NT2/D1 (cell line): ENCODE data around the gene TNS1.

ENCODE experiments used
- DNase-seq: peaks from one replicate; pipeline ENCODE4 v3.0.0-alpha.2; 2011; ENCODE audit warnings: low read depth, low spot score
- H3K27me3 ChIP-seq: 2 replicates; pipeline ENCODE4 v1.6.0; 2011; ENCODE audit warnings: mild to moderate bottlenecking; ENCODE audit not compliant: insufficient read length, insufficient read depth
- H3K36me3 ChIP-seq: 2 replicates; pipeline ENCODE4 v1.6.1; 2011; ENCODE audit warnings: mild to moderate bottlenecking, low read length, mixed read lengths; ENCODE audit not compliant: insufficient read depth, insufficient read length
- H3K4me1 ChIP-seq: 2 replicates; pipeline ENCODE4 v1.5.1; 2011; ENCODE audit not compliant: insufficient read depth, insufficient read length
- H3K4me3 ChIP-seq: 2 replicates; pipeline ENCODE4 v1.5.1; 2011; ENCODE audit warnings: low read depth; ENCODE audit not compliant: insufficient read length
- H3K9ac ChIP-seq: 2 replicates; pipeline ENCODE4 v1.6.0; 2011; ENCODE audit warnings: low read depth; ENCODE audit not compliant: insufficient read length
- H3K9me3 ChIP-seq: 2 replicates; pipeline ENCODE4 v1.5.1; 2011; ENCODE audit warnings: mild to moderate bottlenecking, low read length; ENCODE audit not compliant: insufficient read depth
- SUZ12 ChIP-seq: IDR thresholded peaks from 2 replicates; pipeline ENCODE4 v1.6.1; 2011; ENCODE audit not compliant: insufficient read length, insufficient read depth; ENCODE audit errors: extremely low read depth
- YY1 ChIP-seq: IDR thresholded peaks from 2 replicates; pipeline ENCODE4 v1.6.1; 2011; ENCODE audit not compliant: insufficient read length, insufficient read depth
- ZNF274 ChIP-seq: IDR thresholded peaks from 2 replicates; pipeline ENCODE4 v1.6.1; 2011; ENCODE audit warnings: mild to moderate bottlenecking, low read depth, low read length

Gene TNS1

DNA sequence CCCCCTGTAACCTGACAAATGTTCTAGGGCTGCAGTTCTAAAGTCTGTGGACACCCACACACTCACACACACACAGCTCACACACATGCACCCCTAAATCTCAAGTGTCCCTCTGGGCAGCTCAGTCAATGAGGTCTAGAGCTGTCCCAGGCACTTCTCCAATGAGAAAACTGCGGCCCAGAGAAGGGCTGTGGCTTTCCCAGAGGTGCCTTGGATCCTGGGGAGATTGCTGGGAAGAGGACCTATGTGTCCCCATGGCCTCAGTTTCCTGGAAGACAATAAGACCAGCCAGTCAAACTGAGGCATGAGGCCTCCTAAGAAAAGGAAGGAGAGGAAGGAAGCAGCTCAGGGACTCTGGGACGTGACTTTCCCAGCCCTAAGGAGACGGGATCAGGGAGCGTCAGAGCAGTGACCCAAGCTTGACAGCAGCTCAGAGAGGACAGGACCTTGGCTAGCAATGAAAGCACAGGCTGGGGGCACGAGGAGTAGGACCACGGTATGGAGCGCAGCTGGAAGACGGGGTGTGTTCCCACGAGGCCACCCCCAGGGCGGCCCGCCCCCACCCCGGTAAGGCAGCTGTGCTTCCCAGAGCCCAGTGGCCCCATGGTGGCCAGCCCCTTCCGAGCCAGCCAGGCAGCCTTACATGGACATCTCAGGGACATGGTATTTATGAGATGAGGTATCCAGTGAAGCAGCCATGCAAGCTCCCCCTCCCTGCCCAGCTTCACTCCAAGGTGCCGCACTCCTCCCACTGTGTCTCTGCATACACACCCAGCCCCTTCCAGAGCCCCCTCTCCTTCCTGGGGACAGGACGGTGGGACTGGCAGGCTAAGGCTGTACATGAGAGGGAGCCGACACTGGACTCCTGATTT, 46.0 kb downstream of the TNS1 start:
- peaks cover 14% of the 10 kb centered on the region for H3K36me3 ChIP-seq
- no peaks in the 10 kb centered on the region for H3K9me3 ChIP-seq
- no peak for TF ChIP-seq ZNF274
- no peak for TF ChIP-seq YY1
- no peak for TF ChIP-seq SUZ12
- peaks cover 15% of the 10 kb centered on the region for H3K4me1 ChIP-seq
- no peak overlapping the region for H3K9ac ChIP-seq
- no peak overlapping the region for H3K4me3 ChIP-seq
- H3K27me3 ChIP-seq, result no peaks in the 10 kb centered on the region
- no peak for DNase-seq

- no peak for DNase-seq
- Histone ChIP-seq H3K36me3 (peaks cover 14% of the 10 kb centered on the region), H3K27me3 (no peaks in the 10 kb centered on the region), H3K4me1 (peaks cover 19% of the 10 kb centered on the region), H3K4me3 (no peak overlapping the region), H3K9me3 (no peaks in the 10 kb centered on the region), H3K9ac (no peak overlapping the region)
- TF ChIP-seq ZNF274, result no peak
- no peak for TF ChIP-seq SUZ12
- TF ChIP-seq YY1, result no peak
Observed at GRCh38 chr2:217955881-217956493, 46.8 kb downstream of the TNS1 start.

GRCh38 chr2:217954971-217955740, 47.6 kb downstream of the TNS1 start:
- Histone ChIP-seq H3K9ac (no peak overlapping the region), H3K4me3 (no peak overlapping the region), H3K4me1 (peaks cover 17% of the 10 kb centered on the region), H3K36me3 (peaks cover 14% of the 10 kb centered on the region), H3K9me3 (no peaks in the 10 kb centered on the region), H3K27me3 (no peaks in the 10 kb centered on the region)
- TF ChIP-seq ZNF274, result no peak
- no peak for TF ChIP-seq YY1
- TF ChIP-seq SUZ12, result no peak
- no peak for DNase-seq

DNA sequence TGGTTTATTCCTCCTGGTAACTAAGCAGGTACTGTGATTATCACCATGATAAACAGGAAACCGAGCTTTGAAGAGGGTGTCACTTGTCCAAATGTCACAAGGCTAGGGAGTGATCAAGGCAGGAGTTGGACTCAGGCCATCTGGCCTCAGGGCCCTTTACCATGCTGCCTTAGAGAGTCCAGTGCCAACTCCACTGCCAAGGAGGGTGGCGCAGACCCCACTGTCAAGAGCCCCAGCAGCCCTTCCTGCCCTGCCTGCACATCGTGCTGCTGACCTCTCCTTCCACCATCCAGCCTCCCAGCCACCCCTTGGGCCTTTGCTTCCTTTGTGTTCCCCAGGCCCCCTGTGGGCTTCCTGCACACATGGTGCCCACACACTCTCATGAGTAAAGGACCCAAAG, 48.3 kb downstream of the TNS1 start:
- no peak overlapping the region for H3K4me3 ChIP-seq
- no peak for DNase-seq
- no peaks in the 10 kb centered on the region for H3K9me3 ChIP-seq
- peaks cover 14% of the 10 kb centered on the region for H3K36me3 ChIP-seq
- peaks cover 12% of the 10 kb centered on the region for H3K4me1 ChIP-seq
- TF ChIP-seq SUZ12, result no peak
- no peak for TF ChIP-seq ZNF274
- TF ChIP-seq YY1, result no peak
- no peaks in the 10 kb centered on the region for H3K27me3 ChIP-seq
- no peak overlapping the region for H3K9ac ChIP-seq

- H3K36me3 ChIP-seq, result peaks cover 14% of the 10 kb centered on the region
- DNase-seq, result no peak
- H3K4me1 ChIP-seq, result peaks cover 11% of the 10 kb centered on the region
Observed at GRCh38 chr2:217954051-217954450, 48.7 kb downstream of the TNS1 start.

DNA sequence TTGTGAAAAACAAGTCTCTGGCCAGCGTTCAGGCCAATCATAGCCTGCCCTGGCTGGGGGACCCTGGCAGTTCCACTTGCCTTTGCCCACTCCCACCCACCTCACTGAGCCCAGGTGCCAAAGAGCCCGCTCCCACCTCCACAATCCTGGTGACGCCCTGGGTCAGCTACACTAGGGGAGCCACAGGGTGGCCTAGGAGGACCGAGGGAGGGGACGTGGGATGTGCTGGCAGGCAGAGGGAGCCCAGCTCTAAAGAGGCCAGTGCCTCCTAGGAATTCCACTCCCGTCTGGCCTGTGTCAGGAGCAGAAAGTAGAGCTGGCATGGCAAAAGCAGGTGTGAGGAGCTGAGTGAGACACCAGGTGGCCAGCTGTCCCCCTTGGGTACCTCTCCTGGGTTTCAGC, 49.3 kb downstream of the TNS1 start:
- Histone ChIP-seq H3K9ac (no peak overlapping the region), H3K36me3 (peaks cover 10% of the 10 kb centered on the region), H3K4me3 (no peak overlapping the region), H3K9me3 (no peaks in the 10 kb centered on the region), H3K4me1 (peaks cover 14% of the 10 kb centered on the region), H3K27me3 (no peaks in the 10 kb centered on the region)
- TF ChIP-seq YY1, result no peak
- TF ChIP-seq SUZ12, result no peak
- no peak for TF ChIP-seq ZNF274
- no peak for DNase-seq

More at GRCh38 chr2:217954051-217954450, 48.7 kb downstream of the TNS1 start:
- Histone ChIP-seq H3K9me3 (no peaks in the 10 kb centered on the region), H3K27me3 (no peaks in the 10 kb centered on the region), H3K9ac (no peak overlapping the region), H3K4me3 (no peak overlapping the region)
- no peak for TF ChIP-seq ZNF274
- no peak for TF ChIP-seq YY1
- TF ChIP-seq SUZ12, result no peak

GRCh38 chr2:217953011-217953481, 49.7 kb downstream of the TNS1 start:
- Histone ChIP-seq H3K36me3 (peaks cover 5% of the 10 kb centered on the region), H3K4me1 (peaks cover 19% of the 10 kb centered on the region), H3K9me3 (no peaks in the 10 kb centered on the region), H3K4me3 (no peak overlapping the region), H3K27me3 (no peaks in the 10 kb centered on the region), H3K9ac (no peak overlapping the region)
- TF ChIP-seq ZNF274 (no peak), SUZ12 (no peak), YY1 (no peak)
- no peak for DNase-seq
